ENCODE measurements around the gene PTPN6. TPM values are rescaled to one million over a fixed set of nuclear protein-coding genes. Genes with fewer than 3 reads are reported as not detected.

The PTPN6 gene
- total and polyA plus RNA-seq, 10 of the 15 experiments (the other 5 are each of a cell fraction or from before 2014, with no cell fraction given), result 229 to 457 (median 370) TPM

DNA sequence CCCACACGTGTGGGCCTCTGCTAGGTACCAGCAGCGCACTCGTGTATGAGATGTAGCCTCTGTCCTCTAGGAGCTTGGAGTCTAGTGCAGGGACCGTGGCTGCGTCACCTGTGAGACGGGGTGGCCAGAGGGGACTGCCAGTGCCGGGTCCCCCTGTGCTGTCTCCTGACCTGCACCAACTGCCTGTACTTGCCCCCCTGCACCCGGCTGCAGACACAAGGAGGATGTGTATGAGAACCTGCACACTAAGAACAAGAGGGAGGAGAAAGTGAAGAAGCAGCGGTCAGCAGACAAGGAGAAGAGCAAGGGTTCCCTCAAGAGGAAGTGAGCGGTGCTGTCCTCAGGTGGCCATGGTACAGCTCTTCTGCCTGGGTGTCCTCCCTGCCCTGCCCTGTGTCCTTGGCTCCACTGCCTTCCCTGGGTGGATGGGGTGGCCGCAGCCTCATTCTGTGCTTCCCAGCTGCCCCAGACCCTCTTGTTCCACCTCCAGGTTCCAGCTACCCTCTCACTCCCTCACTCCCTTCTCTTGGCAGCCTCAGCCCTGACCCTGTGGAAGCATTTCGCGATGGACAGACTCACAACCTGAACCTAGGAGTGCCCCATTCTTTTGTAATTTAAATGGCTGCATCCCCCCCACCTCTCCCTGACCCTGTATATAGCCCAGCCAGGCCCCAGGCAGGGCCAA is 9.6 kb downstream of the PTPN6 start (continued):
- TF ChIP-seq, protein P1, sequence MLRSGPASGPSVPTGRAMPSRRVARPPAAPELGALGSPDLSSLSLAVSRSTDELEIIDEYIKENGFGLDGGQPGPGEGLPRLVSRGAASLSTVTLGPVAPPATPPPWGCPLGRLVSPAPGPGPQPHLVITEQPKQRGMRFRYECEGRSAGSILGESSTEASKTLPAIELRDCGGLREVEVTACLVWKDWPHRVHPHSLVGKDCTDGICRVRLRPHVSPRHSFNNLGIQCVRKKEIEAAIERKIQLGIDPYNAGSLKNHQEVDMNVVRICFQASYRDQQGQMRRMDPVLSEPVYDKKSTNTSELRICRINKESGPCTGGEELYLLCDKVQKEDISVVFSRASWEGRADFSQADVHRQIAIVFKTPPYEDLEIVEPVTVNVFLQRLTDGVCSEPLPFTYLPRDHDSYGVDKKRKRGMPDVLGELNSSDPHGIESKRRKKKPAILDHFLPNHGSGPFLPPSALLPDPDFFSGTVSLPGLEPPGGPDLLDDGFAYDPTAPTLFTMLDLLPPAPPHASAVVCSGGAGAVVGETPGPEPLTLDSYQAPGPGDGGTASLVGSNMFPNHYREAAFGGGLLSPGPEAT (IDR thresholded peaks at IDR 0.05; ENCODE audit: low read depth), result no peak
- TF ChIP-seq, protein P2, sequence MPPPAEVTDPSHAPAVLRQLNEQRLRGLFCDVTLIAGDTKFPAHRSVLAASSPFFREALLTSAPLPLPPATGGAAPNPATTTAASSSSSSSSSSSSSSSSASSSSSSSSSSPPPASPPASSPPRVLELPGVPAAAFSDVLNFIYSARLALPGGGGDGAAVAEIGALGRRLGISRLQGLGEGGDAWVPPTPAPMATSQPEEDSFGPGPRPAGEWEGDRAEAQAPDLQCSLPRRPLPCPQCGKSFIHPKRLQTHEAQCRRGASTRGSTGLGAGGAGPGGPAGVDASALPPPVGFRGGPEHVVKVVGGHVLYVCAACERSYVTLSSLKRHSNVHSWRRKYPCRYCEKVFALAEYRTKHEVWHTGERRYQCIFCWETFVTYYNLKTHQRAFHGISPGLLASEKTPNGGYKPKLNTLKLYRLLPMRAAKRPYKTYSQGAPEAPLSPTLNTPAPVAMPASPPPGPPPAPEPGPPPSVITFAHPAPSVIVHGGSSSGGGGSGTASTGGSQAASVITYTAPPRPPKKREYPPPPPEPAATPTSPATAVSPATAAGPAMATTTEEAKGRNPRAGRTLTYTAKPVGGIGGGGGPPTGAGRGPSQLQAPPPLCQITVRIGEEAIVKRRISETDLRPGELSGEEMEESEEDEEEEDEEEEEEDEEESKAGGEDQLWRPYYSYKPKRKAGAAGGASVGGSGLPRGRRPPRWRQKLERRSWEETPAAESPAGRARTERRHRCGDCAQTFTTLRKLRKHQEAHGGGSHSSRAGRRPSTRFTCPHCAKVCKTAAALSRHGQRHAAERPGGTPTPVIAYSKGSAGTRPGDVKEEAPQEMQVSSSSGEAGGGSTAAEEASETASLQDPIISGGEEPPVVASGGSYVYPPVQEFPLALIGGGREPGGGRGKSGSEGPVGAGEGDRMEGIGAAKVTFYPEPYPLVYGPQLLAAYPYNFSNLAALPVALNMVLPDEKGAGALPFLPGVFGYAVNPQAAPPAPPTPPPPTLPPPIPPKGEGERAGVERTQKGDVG (CRISPR knock-in tag; IDR thresholded peaks at IDR 0.05), result no peak
- no peak for TF ChIP-seq ZNF207 (IDR thresholded peaks at IDR 0.05; ENCODE audit: borderline replicate concordance)
- TF ChIP-seq FOXM1 (IDR thresholded peaks at IDR 0.05; ENCODE audit: low read depth, low read length), result no peak
- no peak for TF ChIP-seq IKZF2 (IDR thresholded peaks at IDR 0.05)
- no peak for TF ChIP-seq TCF12 (IDR thresholded peaks at IDR 0.05; ENCODE audit: low read depth, low read length)
- TF ChIP-seq SPI1 (IDR thresholded peaks at IDR 0.05; ENCODE audit: borderline replicate concordance, insufficient read depth, low read depth, low read length), result peak; percentile 84
- 0 out of 4 replicates have a peak, but pooled peaks of 1 of the 2 experiments have one; percentile 21 for TF ChIP-seq SRF (IDR thresholded peaks at IDR 0.05; ENCODE audit: low read depth in 2 of 2, low read length in 2 of 2)
- TF ChIP-seq ESRRA (IDR thresholded peaks at IDR 0.05; ENCODE audit: low read length), result no peak
- TF ChIP-seq ZBTB33 (IDR thresholded peaks at IDR 0.05), result no peak
- TF ChIP-seq POLR2AphosphoS5 (IDR thresholded peaks at IDR 0.05; ENCODE audit: low read length), result peak; percentile 32; the same call in 1 of the 2 replicates
- no peak for TF ChIP-seq MTA2 (IDR thresholded peaks at IDR 0.05; ENCODE audit: low read depth)
- 0 out of 2 replicates have a peak, but pooled peaks have one; percentile 19 for TF ChIP-seq CHD2 (IDR thresholded peaks at IDR 0.05; ENCODE audit: borderline replicate concordance, low read depth, low read length)
- peak; percentile 13 for TF ChIP-seq MEF2B (IDR thresholded peaks at IDR 0.05; ENCODE audit: partially characterized antibody, poor library complexity, severe bottlenecking)
- TF ChIP-seq ZNF274 (IDR thresholded peaks at IDR 0.05; ENCODE audit: insufficient read depth, insufficient read length), result no peak
- no peak for TF ChIP-seq SIN3A (IDR thresholded peaks at IDR 0.05; ENCODE audit: low read depth, low read length)
- no peak for TF ChIP-seq PAX5 (IDR thresholded peaks at IDR 0.05; ENCODE audit: borderline replicate concordance, low read depth, low read length)
- TF ChIP-seq STAT3 (IDR thresholded peaks at IDR 0.05; ENCODE audit: low read depth, low read length), result no peak
- no peak for TF ChIP-seq ZSCAN29 (IDR thresholded peaks at IDR 0.05)
- TF ChIP-seq CREM (IDR thresholded peaks at IDR 0.05; ENCODE audit: low read depth), result no peak
- no peak for TF ChIP-seq GATAD2B (conservative IDR thresholded peaks at IDR 0.05; ENCODE audit: low read depth)
- no peak for TF ChIP-seq MYB (IDR thresholded peaks at IDR 0.05; ENCODE audit: borderline replicate concordance, low read depth, low read length)
- TF ChIP-seq USF2 (IDR thresholded peaks at IDR 0.05; ENCODE audit: borderline replicate concordance, low read depth, low read length), result no peak
- TF ChIP-seq HCFC1 (IDR thresholded peaks at IDR 0.05; ENCODE audit: low read length), result no peak
- TF ChIP-seq PAX8 (IDR thresholded peaks at IDR 0.05), result no peak

Measured in GM12878 (cell line).